ENCODE results near the gene DNAJC15. TPM values are rescaled to one million over a fixed set of nuclear protein-coding genes. Genes with fewer than 3 reads are reported as not detected.

The DNAJC15 gene
- total and polyA plus RNA-seq, 2 donors (not counting 1 experiment from before 2014, with no cell fraction given): 18.5 to 34.6 TPM

DNA sequence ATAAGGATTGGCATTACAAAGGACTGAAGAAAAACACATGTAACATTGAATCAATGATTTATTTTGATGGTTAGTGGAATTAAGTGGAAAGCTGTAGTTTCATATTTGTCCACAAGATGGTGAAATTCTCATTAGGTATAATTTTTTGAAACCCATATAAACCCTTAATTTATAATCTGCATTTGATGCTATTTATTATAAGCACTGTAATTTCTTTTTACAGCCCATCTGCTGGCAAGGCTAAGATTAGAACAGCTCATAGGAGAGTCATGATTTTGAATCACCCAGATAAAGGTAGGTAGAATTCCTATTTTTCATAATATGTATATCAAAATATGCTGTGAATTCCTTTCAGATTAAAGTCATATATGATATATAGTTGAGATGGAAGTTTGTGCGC is 62.2 kb downstream of the DNAJC15 start:
- Histone ChIP-seq H3K9ac (ENCODE audit: insufficient read depth, low read length) (no peak overlapping the region), H2AFZ (ENCODE audit: low read length) (no peak overlapping the region)
- peak; percentile 26 to 74 for DNase-seq (ENCODE audit: low read depth in 2 of 2)

GRCh38 chr13:43086181-43086580 is 62.8 kb downstream of the DNAJC15 start:
- Histone ChIP-seq H4K20me1 (ENCODE audit: control insufficient read depth, extremely low read depth, insufficient read depth, low read length) (no peaks in the 10 kb centered on the region), H3K4me1 (ENCODE audit: control insufficient read depth, extremely low read depth, insufficient read depth, low read length) (peaks cover 2% of the 10 kb centered on the region), H3K4me2 (ENCODE audit: extremely low read depth, insufficient read depth, low read length) (no peak overlapping the region), H2AFZ (ENCODE audit: low read length) (no peak overlapping the region), H3K4me3 (replicated peaks in 1 of 4; ENCODE audit: control extremely low read depth in 1 of 4, insufficient read depth in 1 of 4, low read depth in 3 of 4, low read length in 4 of 4) (no peak overlapping the region), H3K9me3 (ENCODE audit: control insufficient read depth, insufficient read depth, low read depth, low read length) (no peaks in the 10 kb centered on the region), H3K9ac (ENCODE audit: insufficient read depth, low read length) (no peak overlapping the region), H3K36me3 (ENCODE audit: control insufficient read depth, insufficient read depth, low read length) (no peaks in the 10 kb centered on the region), H3K27ac (ENCODE audit: insufficient read depth, low read length) (no peak overlapping the region), H3K27me3 (ENCODE audit: control insufficient read depth, insufficient read depth, low read length) (no peaks in the 10 kb centered on the region), H3K79me2 (ENCODE audit: control insufficient read depth, insufficient read depth, low read length) (no peaks in the 10 kb centered on the region)
- TF ChIP-seq EZH2 (IDR thresholded peaks at IDR 0.05; ENCODE audit: low read length, missing control alignments): no peak
- TF ChIP-seq, protein P1, sequence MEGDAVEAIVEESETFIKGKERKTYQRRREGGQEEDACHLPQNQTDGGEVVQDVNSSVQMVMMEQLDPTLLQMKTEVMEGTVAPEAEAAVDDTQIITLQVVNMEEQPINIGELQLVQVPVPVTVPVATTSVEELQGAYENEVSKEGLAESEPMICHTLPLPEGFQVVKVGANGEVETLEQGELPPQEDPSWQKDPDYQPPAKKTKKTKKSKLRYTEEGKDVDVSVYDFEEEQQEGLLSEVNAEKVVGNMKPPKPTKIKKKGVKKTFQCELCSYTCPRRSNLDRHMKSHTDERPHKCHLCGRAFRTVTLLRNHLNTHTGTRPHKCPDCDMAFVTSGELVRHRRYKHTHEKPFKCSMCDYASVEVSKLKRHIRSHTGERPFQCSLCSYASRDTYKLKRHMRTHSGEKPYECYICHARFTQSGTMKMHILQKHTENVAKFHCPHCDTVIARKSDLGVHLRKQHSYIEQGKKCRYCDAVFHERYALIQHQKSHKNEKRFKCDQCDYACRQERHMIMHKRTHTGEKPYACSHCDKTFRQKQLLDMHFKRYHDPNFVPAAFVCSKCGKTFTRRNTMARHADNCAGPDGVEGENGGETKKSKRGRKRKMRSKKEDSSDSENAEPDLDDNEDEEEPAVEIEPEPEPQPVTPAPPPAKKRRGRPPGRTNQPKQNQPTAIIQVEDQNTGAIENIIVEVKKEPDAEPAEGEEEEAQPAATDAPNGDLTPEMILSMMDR (conservative IDR thresholded peaks at IDR 0.05 in 1 of 2, IDR thresholded peaks at IDR 0.05 in 1 of 2; ENCODE audit: low read depth in 1 of 2, low read length in 2 of 2): no peak
- DNase-seq (ENCODE audit: low read depth in 2 of 2): no peak

More for the DNA sequence above, 62.2 kb downstream of the DNAJC15 start:
- Histone ChIP-seq H3K4me2 (ENCODE audit: extremely low read depth, insufficient read depth, low read length) (no peak overlapping the region), H3K9me3 (ENCODE audit: control insufficient read depth, insufficient read depth, low read depth, low read length) (no peaks in the 10 kb centered on the region), H3K27ac (ENCODE audit: insufficient read depth, low read length) (no peak overlapping the region), H3K27me3 (ENCODE audit: control insufficient read depth, insufficient read depth, low read length) (no peaks in the 10 kb centered on the region), H3K4me1 (ENCODE audit: control insufficient read depth, extremely low read depth, insufficient read depth, low read length) (peaks cover 2% of the 10 kb centered on the region), H4K20me1 (ENCODE audit: control insufficient read depth, extremely low read depth, insufficient read depth, low read length) (no peaks in the 10 kb centered on the region), H3K36me3 (ENCODE audit: control insufficient read depth, insufficient read depth, low read length) (no peaks in the 10 kb centered on the region), H3K79me2 (ENCODE audit: control insufficient read depth, insufficient read depth, low read length) (no peaks in the 10 kb centered on the region), H3K4me3 (replicated peaks in 1 of 4; ENCODE audit: control extremely low read depth in 1 of 4, insufficient read depth in 1 of 4, low read depth in 3 of 4, low read length in 4 of 4) (no peak overlapping the region)
- no peak for TF ChIP-seq EZH2 (IDR thresholded peaks at IDR 0.05; ENCODE audit: low read length, missing control alignments)
- TF ChIP-seq, protein P1 (conservative IDR thresholded peaks at IDR 0.05 in 1 of 2, IDR thresholded peaks at IDR 0.05 in 1 of 2; ENCODE audit: low read depth in 1 of 2, low read length in 2 of 2): peak in 1 of 2 donors; percentile 47

DNA sequence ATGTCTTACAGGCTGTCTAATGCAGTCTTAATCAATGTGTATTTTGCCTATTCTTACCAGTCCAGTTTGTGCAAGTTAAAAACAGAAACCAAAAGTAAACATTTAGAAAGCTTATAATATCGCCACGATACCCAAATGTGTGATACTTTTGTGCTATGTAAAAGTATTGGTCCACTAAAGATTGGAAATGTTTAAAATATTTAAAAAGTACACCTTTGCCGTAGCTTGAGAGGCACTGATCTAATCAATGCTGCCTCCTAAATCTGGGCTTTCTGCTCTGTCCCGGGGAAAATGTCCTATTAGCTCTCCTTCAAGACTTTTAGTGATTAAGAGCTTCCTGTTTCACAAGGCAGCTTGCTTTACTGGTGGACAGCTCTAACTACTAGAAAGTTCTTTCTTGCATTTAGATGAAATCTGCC is 64.7 kb downstream of the DNAJC15 start:
- H3K9me3 ChIP-seq (ENCODE audit: control insufficient read depth, insufficient read depth, low read depth, low read length): no peaks in the 10 kb centered on the region
- peak overlapping the region; percentile 52 to 67 (median 58) for H3K4me3 ChIP-seq (replicated peaks in 1 of 4; ENCODE audit: control extremely low read depth in 1 of 4, insufficient read depth in 1 of 4, low read depth in 3 of 4, low read length in 4 of 4)
- no peaks in the 10 kb centered on the region for H3K36me3 ChIP-seq (ENCODE audit: control insufficient read depth, insufficient read depth, low read length)
- TF ChIP-seq, protein P1 (conservative IDR thresholded peaks at IDR 0.05 in 1 of 2, IDR thresholded peaks at IDR 0.05 in 1 of 2; ENCODE audit: low read depth in 1 of 2, low read length in 2 of 2): no peak
- TF ChIP-seq EZH2 (IDR thresholded peaks at IDR 0.05; ENCODE audit: low read length, missing control alignments): no peak
- H4K20me1 ChIP-seq (ENCODE audit: control insufficient read depth, extremely low read depth, insufficient read depth, low read length): no peaks in the 10 kb centered on the region
- H3K9ac ChIP-seq (ENCODE audit: insufficient read depth, low read length): peak overlapping the region; percentile 60
- peaks cover 2% of the 10 kb centered on the region for H3K4me1 ChIP-seq (ENCODE audit: control insufficient read depth, extremely low read depth, insufficient read depth, low read length)
- H3K79me2 ChIP-seq (ENCODE audit: control insufficient read depth, insufficient read depth, low read length): no peaks in the 10 kb centered on the region
- H3K27me3 ChIP-seq (ENCODE audit: control insufficient read depth, insufficient read depth, low read length): no peaks in the 10 kb centered on the region
- peak overlapping the region; percentile 78 for H3K27ac ChIP-seq (ENCODE audit: insufficient read depth, low read length)
- DNase-seq (ENCODE audit: low read depth in 2 of 2): peak in 1 of 2 donors; percentile 66
- H3K4me2 ChIP-seq (ENCODE audit: extremely low read depth, insufficient read depth, low read length): peak overlapping the region; percentile 97
- peak overlapping the region; percentile 74 for H2AFZ ChIP-seq (ENCODE audit: low read length)

Measured in fibroblast of lung (primary cell).